Upper lobe of left lung (tissue), 6 donors: Measurements from ENCODE around the gene SGTA. TPM values are rescaled to one million over a fixed set of nuclear protein-coding genes. Genes with fewer than 3 reads are reported as not detected.

ENCODE experiments used
- ATAC-seq, 2 donors: fragments of 200-7000 bp; cut with Tn5 transposase; one replicate each; pipeline ENCODE4 v1.9.1; 2022; ENCODE audit warnings: mild to moderate bottlenecking in 2 of 2, moderate library complexity in 2 of 2; ENCODE audit not compliant: low FRiP score in 2 of 2
- DNase-seq, 2 donors: peaks; one replicate each; pipeline ENCODE4 v3.0.0-alpha.2; 2019 to 2020
- H3K27ac ChIP-seq, 4 donors: fragments of 200-600 bp; sonication (generic); one replicate each; pipeline ENCODE4 v1.5.1; 2016 to 2019
- H3K27me3 ChIP-seq, 4 donors: fragments of 200-600 bp; sonication (generic); one replicate each; pipeline ENCODE4 v1.5.1; 2017 to 2019
- H3K36me3 ChIP-seq, 4 donors: fragments of 200-600 bp; sonication (generic); one replicate each; pipeline ENCODE4 v1.5.1; 2016 to 2019
- H3K4me1 ChIP-seq, 4 donors: fragments of 200-600 bp; sonication (generic); one replicate each; pipeline ENCODE4 v1.5.1; 2018 to 2019
- H3K4me3 ChIP-seq, 4 donors: fragments of 200-600 bp; sonication (generic); one replicate each; pipeline ENCODE4 v1.5.1; 2017 to 2019; ENCODE audit warnings: mild to moderate bottlenecking in 2 of 4, moderate library complexity in 1 of 4
- H3K9me3 ChIP-seq, 4 donors: fragments of 200-600 bp; sonication (generic); one replicate each; pipeline ENCODE4 v1.5.1; 2018 to 2019
- EP300 ChIP-seq, 4 donors: sonication (generic); formaldehyde crosslinking; IDR thresholded peaks; one replicate each; pipeline ENCODE4 v1.5.1; 2017; ENCODE audit warnings: antibody characterized with exemption in 4 of 4, control low read depth in 2 of 4
- POLR2A ChIP-seq, 4 donors: fragments of 450-650 bp; IDR thresholded peaks; one replicate each; pipeline ENCODE4 v1.5.1; 2016 to 2017; ENCODE audit warnings: antibody characterized with exemption in 4 of 4, mild to moderate bottlenecking in 2 of 4
- POLR2AphosphoS5 ChIP-seq, 2 donors: sonication (generic); formaldehyde crosslinking; IDR thresholded peaks; one replicate each; pipeline ENCODE4 v1.5.1; 2017; ENCODE audit warnings: antibody characterized with exemption in 2 of 2
- WGBS, 2 donors: methylation state at CpG; one replicate each; pipeline ENCODE4 v1.1.5; 2017 to 2018; 5-methylcytosine and 5-hydroxymethylcytosine counted together
- total RNA-seq, 6 donors: library from RNA; depleted of rRNA in 4 of 6; stranded (reverse); fragments of >200 nt in 4 of 6; gene quantifications; one replicate each; pipeline versions ENCODE4 v1.1.0 to v1.2.1, GENCODE V29; 2016 to 2021
- TF ChIP-seq, protein P1 (sequence below), 6 experiments: fragments of 450-650 bp in 4 of 6; fragments of 200-600 bp in 2 of 6; sonication (generic) in 2 of 6; IDR thresholded peaks; one replicate each; pipeline ENCODE4 v1.5.1; 2016 to 2019; ENCODE audit warnings: antibody characterized with exemption in 6 of 6
- donor health status: DM: no; HTN: no; CAD: no; lungs with moderate emphysema.
- donor health status: DM: no; HTN: yes; CAD: no; lungs with severe emphysema.

Gene SGTA
- total RNA-seq, 6 donors from 2014 or later = 34.3 to 56.4 (median 46.1) TPM

DNA sequence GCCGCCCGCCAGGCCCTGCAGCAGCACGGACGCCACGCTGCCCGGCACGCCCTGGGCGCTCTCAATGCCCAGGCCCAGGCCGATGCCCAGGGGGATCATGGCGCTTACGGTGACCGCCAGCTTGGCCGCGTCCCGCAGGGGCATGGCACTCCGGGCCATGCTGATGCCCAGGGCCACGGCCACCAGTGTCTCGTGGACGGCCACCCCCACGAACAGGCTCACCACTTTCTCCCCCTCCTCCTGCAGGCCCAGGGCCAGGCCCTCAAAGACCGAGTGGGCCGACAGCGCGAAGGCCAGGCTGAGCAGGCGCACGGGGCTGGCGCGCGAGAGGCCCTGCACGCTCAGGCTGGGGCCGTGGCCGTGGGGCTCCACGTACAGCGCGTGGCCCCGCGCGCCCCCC, 50.2 kb downstream of the SGTA start:
- H3K27me3 ChIP-seq = no peaks in the 10 kb centered on the region
- WGBS, 2 donors = 96% methylated on average over 38 of the region's 38 CpGs; no CpG with 5 or more reads in 1 of the 2 donors
- ATAC-seq = no peak

DNA sequence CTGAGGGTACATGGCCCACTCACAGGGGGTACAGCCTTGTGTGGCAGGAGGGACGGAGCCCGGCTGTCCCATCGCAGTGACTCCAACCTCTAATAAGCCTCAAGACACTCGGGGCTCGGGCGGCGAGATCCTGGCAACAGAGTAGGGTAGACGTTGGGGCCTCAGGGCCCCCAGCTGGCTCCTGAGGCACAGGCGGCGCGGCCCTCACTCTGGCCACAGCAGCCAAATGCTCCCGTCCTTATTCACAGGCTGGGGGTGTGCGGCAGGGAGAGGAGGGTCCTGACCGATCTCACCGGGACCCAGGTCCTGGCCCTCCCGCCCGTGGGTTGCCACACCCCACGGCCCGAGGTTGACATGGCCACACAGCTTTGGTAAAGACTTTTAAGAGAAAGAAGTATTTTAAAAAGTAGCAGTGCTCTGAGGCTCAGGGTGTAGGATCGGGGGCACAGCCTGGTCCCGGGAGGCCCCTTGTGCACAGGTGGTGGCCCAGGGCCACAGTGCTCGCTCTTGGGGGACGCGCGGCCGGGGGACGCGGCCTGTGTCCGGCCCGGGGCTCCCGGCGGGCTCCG, 50.8 kb downstream of the SGTA start:
- no peak for ATAC-seq
- Histone ChIP-seq H3K4me3 (no peak overlapping the region), H3K36me3 (peaks cover 8 to 51% (median 36%) of the 10 kb centered on the region in 4 donors), H3K27me3 (no peaks in the 10 kb centered on the region), H3K4me1 (peaks cover 0 to 15% (median 3%) of the 10 kb centered on the region in 4 donors), H3K27ac (no peak overlapping the region), H3K9me3 (no peaks in the 10 kb centered on the region)
- WGBS, 2 donors = 95 to 96% methylated on average over 24 to 29 of the region's 33 CpGs
- TF ChIP-seq EP300 (IDR thresholded peaks at IDR 0.05) (no peak), POLR2AphosphoS5 (IDR thresholded peaks at IDR 0.05) (no peak), POLR2A (IDR thresholded peaks at IDR 0.05) (no peak)
- TF ChIP-seq, protein P1, sequence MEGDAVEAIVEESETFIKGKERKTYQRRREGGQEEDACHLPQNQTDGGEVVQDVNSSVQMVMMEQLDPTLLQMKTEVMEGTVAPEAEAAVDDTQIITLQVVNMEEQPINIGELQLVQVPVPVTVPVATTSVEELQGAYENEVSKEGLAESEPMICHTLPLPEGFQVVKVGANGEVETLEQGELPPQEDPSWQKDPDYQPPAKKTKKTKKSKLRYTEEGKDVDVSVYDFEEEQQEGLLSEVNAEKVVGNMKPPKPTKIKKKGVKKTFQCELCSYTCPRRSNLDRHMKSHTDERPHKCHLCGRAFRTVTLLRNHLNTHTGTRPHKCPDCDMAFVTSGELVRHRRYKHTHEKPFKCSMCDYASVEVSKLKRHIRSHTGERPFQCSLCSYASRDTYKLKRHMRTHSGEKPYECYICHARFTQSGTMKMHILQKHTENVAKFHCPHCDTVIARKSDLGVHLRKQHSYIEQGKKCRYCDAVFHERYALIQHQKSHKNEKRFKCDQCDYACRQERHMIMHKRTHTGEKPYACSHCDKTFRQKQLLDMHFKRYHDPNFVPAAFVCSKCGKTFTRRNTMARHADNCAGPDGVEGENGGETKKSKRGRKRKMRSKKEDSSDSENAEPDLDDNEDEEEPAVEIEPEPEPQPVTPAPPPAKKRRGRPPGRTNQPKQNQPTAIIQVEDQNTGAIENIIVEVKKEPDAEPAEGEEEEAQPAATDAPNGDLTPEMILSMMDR (IDR thresholded peaks at IDR 0.05) = no peak
- DNase-seq = peak in 1 of 2 donors; percentile 70

More for the DNA sequence above, 50.2 kb downstream of the SGTA start:
- DNase-seq = peak in 1 of 2 donors; percentile 79
- Histone ChIP-seq H3K36me3 (peaks cover 8 to 51% (median 36%) of the 10 kb centered on the region in 4 donors), H3K4me1 (peaks cover 0 to 17% (median 1%) of the 10 kb centered on the region in 4 donors), H3K9me3 (no peaks in the 10 kb centered on the region), H3K4me3 (no peak overlapping the region), H3K27ac (no peak overlapping the region)
- no peak for TF ChIP-seq POLR2A (IDR thresholded peaks at IDR 0.05)
- TF ChIP-seq, protein P1 (IDR thresholded peaks at IDR 0.05) = no peak
- no peak for TF ChIP-seq EP300 (IDR thresholded peaks at IDR 0.05)
- no peak for TF ChIP-seq POLR2AphosphoS5 (IDR thresholded peaks at IDR 0.05)

DNA sequence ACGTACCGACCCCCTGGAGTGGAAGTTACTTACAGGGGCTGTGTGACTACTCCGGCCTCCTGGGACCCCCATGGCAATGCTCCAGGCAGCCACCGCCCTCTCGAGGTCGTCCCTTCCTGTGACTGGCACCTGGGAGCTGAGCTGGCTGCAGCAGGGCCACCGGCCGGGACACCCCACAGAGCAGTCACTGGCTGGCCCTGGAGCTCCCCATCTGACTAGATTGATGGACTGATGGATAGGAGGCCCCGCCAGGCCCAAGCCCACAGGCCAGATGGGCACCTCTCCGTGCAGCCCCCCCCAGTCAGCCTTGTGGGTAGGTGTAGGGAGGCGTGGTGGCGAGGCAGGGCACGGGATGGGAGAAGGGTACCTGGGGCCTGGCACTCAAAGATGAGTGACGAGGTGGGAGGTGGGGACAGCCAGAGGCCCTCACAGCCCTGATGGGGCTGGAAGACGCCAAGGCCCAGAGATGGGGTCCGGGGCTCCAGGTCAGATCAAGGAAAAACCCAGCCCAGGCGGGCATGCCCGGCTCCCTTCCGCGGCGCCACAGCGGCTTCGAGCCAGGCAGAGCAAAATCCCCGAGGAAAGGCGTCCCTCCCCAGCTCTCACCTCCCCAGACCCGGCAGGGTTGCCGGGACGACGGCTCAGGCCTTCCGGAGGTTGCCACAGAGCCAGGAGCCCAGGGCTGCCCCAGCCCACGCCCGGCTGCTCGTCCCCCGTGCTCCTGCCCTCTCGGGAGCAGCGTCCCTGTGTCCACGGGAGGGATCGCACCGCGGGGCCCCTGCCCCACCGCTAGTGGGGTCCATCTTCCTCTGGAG, 51.7 kb downstream of the SGTA start:
- Histone ChIP-seq H3K4me1 (peaks cover 0 to 17% (median 6%) of the 10 kb centered on the region in 4 donors), H3K27ac (no peak overlapping the region), H3K27me3 (peaks cover 0 to 5% (median 0%) of the 10 kb centered on the region in 4 donors), H3K9me3 (no peaks in the 10 kb centered on the region), H3K4me3 (no peak overlapping the region), H3K36me3 (peaks cover 8 to 44% (median 33%) of the 10 kb centered on the region in 4 donors)
- no peak for ATAC-seq
- TF ChIP-seq, protein P1 (IDR thresholded peaks at IDR 0.05) = no peak
- no peak for TF ChIP-seq EP300 (IDR thresholded peaks at IDR 0.05)
- 88 to 89% methylated on average over 9 to 28 of the region's 41 CpGs for WGBS, 2 donors
- DNase-seq = peak in 1 of 2 donors; percentile 75

DNA sequence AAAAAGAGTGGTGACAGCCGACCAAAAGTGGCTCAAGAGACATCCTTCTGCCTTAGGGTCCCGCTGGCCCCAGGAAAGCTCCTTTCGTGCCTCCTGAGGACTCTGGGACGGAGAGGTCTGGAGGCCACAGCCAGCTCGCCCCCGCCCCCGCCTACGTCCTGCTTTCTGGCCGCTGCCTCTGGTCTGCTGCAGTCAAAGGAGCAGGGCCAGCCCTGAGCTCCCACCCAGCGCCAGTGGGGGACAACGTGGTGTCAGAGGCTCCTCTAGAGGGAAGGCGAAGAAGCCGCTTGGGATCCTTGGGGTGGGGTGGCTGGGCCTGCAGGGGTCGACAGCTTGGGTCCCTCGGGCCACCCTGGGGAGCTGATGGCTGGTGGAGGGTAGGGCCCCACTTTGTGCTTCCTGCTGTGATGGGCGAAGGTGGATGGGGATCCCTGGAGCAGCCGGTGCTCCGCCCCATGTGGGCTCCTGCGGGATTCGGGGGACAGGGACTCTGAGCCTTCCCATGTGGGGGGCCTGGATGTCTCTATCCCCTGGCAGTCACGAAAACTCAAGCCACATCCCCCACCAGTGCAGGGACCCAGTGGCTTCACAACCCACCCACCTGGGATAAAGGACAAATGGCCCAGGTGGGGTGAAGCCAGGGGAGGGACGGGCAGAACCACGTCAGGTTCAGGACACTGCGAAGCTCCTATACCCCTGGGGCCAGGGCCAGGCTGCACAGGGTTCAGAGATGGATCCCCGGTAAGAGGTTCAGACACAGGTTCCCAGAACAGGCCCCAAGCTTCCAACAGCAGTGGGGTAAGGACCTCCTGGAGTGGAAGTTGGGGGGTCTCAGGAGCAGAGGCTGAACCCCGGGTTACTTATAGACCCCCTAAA, 52.9 kb downstream of the SGTA start:
- H3K4me1 ChIP-seq = peaks cover 0 to 17% (median 6%) of the 10 kb centered on the region in 4 donors
- no peak overlapping the region for H3K4me3 ChIP-seq
- TF ChIP-seq POLR2AphosphoS5 (IDR thresholded peaks at IDR 0.05) (no peak), POLR2A (IDR thresholded peaks at IDR 0.05) (no peak), EP300 (IDR thresholded peaks at IDR 0.05) (no peak)
- TF ChIP-seq, protein P1 (IDR thresholded peaks at IDR 0.05) = no peak
- no peak for ATAC-seq
- 87 to 91% methylated on average over 19 of the region's 26 CpGs for WGBS, 2 donors
- DNase-seq = no peak
- H3K9me3 ChIP-seq = no peaks in the 10 kb centered on the region
- peaks cover 8 to 33% (median 26%) of the 10 kb centered on the region in 4 donors for H3K36me3 ChIP-seq
- no peak overlapping the region for H3K27ac ChIP-seq
- peaks cover 0 to 5% (median 0%) of the 10 kb centered on the region in 4 donors for H3K27me3 ChIP-seq
